Thymus (tissue), 11 donors: ENCODE data around the gene LRRC61. TPM values are rescaled to one million over a fixed set of nuclear protein-coding genes. Genes with fewer than 3 reads are reported as not detected.
A peak's percentile ranks its signal among the peaks of the same experiment; 100 is the strongest.

Source experiments
- DNase-seq, 9 donors: peaks; one replicate each; pipeline ENCODE4 v3.0.0-alpha.2; 2013; ENCODE audit warnings: low spot score in 9 of 9, low read depth in 6 of 9, missing footprints in 1 of 9
- H3K27ac ChIP-seq, 2 donors: one replicate each; pipeline ENCODE4 v1.5.1; 2013; ENCODE audit warnings: control low read depth in 1 of 2, low read depth in 1 of 2, low read length in 1 of 2, mild to moderate bottlenecking in 1 of 2, moderate library complexity in 1 of 2
- H3K27me3 ChIP-seq, 2 donors: one replicate each; pipeline ENCODE4 v1.5.1; 2013; ENCODE audit warnings: low read length in 1 of 2; ENCODE audit not compliant: control insufficient read depth in 2 of 2, insufficient read depth in 1 of 2
- H3K36me3 ChIP-seq, 2 donors: one replicate each; pipeline ENCODE4 v1.5.1; 2013; ENCODE audit warnings: low read length in 1 of 2, mild to moderate bottlenecking in 1 of 2, moderate library complexity in 1 of 2; ENCODE audit not compliant: control insufficient read depth in 2 of 2, insufficient read depth in 2 of 2
- H3K4me1 ChIP-seq, 2 donors: one replicate each; pipeline ENCODE4 v1.5.1; 2013; ENCODE audit warnings: low read length in 2 of 2; ENCODE audit not compliant: control insufficient read depth in 2 of 2, insufficient read depth in 2 of 2
- H3K4me3 ChIP-seq, 2 donors: one replicate each; pipeline ENCODE4 v1.5.1; 2013; ENCODE audit warnings: low read length in 2 of 2, control low read depth in 1 of 2, mild to moderate bottlenecking in 1 of 2
- H3K9me3 ChIP-seq, 2 donors: one replicate each; pipeline ENCODE4 v1.5.1; 2013; ENCODE audit warnings: low read length in 1 of 2, mild to moderate bottlenecking in 1 of 2; ENCODE audit not compliant: control insufficient read depth in 2 of 2, insufficient read depth in 1 of 2
- WGBS: extraction: QIAGEN DNeasy Blood & Tissue Kit; methylation state at CpG from one replicate; pipeline ENCODE4 v1.1.7; 2013; 5-methylcytosine and 5-hydroxymethylcytosine counted together
- polyA plus RNA-seq: library from polyadenylated mRNA; stranded (reverse); fragments of 200-250 nt; gene quantifications from one replicate; pipeline ENCODE4 v1.2.3, GENCODE V29; 2013
- total RNA-seq: library from RNA; stranded (reverse); fragments of 120-200 nt; gene quantifications from one replicate; pipeline ENCODE4 v1.2.4, GENCODE V29; 2013
- donor health status: healthy.

Gene LRRC61
- total and polyA plus RNA-seq, 2 donors: 11.3 to 17.2 TPM

DNA sequence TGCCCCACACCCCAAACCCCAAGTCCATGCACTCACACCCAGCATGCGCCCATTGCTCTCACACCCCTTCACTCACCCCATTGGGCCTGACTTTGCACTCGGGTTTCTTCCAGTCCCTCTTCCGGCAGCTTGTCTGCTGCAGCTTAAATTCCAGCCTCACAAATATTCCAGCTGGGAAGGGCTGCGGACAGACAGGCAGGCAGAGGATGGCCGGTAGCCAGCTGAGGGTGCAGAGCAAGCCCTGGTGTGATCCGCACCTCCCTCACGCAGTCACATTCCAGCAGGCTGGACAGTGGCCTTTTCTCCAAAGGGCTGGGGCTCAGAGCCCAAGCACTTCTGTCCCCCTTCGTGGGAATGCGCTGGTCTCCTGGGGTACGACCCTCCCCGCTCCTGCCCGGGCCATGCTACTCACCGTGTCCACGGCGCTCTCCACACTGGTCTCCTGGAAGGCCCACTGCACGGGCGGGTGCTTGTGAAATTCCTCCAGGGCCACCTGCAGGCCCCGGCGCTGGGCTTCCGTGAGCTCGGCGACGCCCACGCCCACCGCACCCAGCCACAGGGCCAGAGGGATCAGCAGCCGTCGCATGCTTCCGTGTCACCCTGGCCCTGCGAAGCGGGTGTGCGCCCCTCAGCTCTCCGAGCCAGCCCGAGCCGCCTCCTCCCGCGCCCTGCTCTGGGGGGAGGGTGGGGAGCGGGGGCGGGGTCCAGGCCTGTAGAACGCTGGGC, 17.0 kb downstream of the LRRC61 start:
- Histone ChIP-seq H3K4me1 (peaks cover 0 to 17% of the 10 kb centered on the region in 2 donors), H3K9me3 (peaks cover 0 to 8% of the 10 kb centered on the region in 2 donors), H3K36me3 (peaks cover 22% of the 10 kb centered on the region in 2 donors), H3K27me3 (peaks cover 6 to 54% of the 10 kb centered on the region in 2 donors), H3K4me3 (no peak overlapping the region), H3K27ac (no peak overlapping the region)
- peak in 1 of 9 donors; percentile 48 for DNase-seq
- 34% methylated on average over 39 of the region's 39 CpGs for WGBS

DNA sequence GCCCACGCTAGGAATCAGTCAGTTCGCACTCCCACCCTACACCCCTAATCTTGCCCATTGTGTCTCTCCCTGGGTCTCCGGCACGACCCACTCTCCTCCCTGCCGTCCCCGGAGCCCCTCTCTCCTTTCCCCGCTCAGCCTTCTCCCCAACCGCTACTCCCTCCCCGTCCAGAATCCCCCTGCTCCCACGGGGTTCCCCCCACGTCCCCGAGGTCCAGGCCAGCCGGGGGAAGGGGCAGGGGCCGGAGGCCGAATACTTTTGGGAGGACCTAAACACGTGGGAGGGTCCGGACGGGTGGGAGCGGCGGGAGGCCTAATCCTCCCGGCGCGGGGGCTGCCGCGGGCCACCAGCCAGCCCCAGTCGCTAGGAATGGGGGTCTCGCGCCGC, 17.7 kb downstream of the LRRC61 start:
- Histone ChIP-seq H3K4me1 (peaks cover 0 to 17% of the 10 kb centered on the region in 2 donors), H3K9me3 (peaks cover 0 to 8% of the 10 kb centered on the region in 2 donors), H3K27me3 (peaks cover 6 to 54% of the 10 kb centered on the region in 2 donors), H3K36me3 (peaks cover 21 to 22% of the 10 kb centered on the region in 2 donors), H3K27ac (no peak overlapping the region), H3K4me3 (peak overlapping the region in 1 of 2 donors; percentile 27)
- DNase-seq: no peak
- 10% methylated on average over 29 of the region's 29 CpGs for WGBS

DNA sequence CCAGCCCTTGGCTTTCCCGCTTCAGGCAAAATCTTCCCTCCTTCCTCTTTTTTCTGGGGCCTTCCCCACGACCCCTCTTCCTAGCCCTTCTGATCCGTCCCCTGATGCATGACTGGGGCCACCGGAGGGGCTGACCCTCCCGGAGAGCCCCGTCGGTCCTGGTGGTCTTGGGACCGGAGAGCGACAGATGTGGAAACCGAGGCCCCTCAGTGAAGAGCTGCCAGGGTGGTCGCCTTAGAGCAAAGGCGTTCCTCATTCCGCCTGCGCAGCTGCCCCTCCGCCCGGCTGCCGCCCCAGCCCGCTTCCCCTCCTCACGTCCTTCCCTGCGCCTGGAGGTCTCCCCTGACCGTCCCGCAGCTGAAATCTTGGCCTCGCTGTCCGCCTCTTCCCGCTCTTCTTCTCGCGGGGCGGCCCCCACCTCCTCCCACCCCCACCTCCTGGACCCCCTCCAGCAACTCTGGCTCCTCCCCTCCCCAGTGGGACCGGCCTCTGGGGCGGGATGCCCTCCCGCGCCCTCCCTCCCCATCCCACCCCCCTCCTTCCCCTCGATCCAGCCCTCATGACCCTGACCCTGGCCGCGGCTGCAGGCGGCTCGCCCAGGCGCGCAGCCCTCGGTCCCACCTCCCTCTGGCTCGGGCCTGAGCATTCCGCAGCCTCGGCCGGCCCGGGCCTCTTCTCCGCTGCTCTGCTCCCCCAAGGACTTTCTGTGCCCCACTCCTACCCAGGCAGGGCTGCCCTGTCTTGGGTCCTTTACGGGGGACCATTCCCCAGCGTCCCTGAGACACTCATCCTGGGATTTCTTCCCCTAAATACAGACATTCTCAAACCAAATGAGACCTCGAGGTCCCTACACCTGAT, 18.3 kb downstream of the LRRC61 start, which contains the start of gene RARRES2:
Gene RARRES2, minus strand, starts transcription at position 367 of the 858 bp plus-strand sequence. CDS start 1,020 bp downstream, outside the sequence.
- Histone ChIP-seq H3K9me3 (peaks cover 0 to 8% of the 10 kb centered on the region in 2 donors), H3K4me1 (peaks cover 0 to 17% of the 10 kb centered on the region in 2 donors), H3K36me3 (peaks cover 20 to 21% of the 10 kb centered on the region in 2 donors), H3K4me3 (peak within 1 kb of the TSS in 1 of 2 donors; percentile 27), H3K27ac (no peak within 1 kb of the TSS), H3K27me3 (peaks cover 6 to 54% of the 10 kb centered on the region in 2 donors)
- no peak for DNase-seq
- 45% methylated on average over 49 of the region's 49 CpGs for WGBS

DNA sequence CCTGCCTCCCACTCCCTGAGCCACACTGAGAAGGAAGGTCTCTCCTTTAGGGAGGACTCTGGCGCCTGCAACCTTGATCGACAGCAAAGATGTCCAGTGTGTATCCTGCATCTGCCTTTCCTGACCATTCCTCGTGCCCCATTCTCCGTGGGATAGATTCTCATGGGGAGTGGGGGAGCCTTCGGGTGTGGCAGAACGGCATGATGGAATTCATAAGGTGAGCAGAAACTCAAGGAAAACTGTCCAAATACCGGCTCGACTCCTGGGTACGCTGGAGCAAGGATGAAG, 18.9 kb downstream of the LRRC61 start:
- Histone ChIP-seq H3K9me3 (peaks cover 0 to 12% of the 10 kb centered on the region in 2 donors), H3K4me3 (no peak overlapping the region), H3K36me3 (peaks cover 14 to 15% of the 10 kb centered on the region in 2 donors), H3K27ac (no peak overlapping the region), H3K4me1 (peaks cover 0 to 17% of the 10 kb centered on the region in 2 donors), H3K27me3 (peaks cover 6 to 54% of the 10 kb centered on the region in 2 donors)
- 96% methylated on average over 9 of the region's 9 CpGs for WGBS
- DNase-seq: no peak

DNA sequence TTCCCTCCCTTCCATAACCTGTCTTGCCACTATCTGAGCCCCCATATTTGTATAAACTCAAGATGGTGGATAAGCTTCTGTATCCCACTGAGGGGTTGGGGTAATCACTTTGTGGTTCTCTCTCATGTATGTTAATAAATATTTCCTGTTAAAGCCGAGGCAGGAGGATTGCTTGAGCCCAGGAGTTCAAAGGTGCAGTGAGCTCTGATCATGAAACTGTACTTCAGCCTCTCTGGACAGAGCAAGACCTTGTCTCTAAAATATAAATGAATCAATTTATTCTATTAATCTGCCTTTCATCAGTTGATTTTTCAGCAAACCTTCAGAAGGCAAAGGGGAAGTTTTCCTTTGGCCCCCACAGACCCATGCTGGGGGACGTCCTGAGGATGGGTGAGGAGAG, 20.1 kb downstream of the LRRC61 start:
- WGBS: 95% methylated on average over 2 of the region's 2 CpGs
- Histone ChIP-seq H3K27ac (no peak overlapping the region), H3K36me3 (peaks cover 2 to 4% of the 10 kb centered on the region in 2 donors), H3K4me1 (peaks cover 0 to 17% of the 10 kb centered on the region in 2 donors), H3K4me3 (no peak overlapping the region), H3K9me3 (peaks cover 0 to 12% of the 10 kb centered on the region in 2 donors), H3K27me3 (peaks cover 6 to 54% of the 10 kb centered on the region in 2 donors)
- DNase-seq: no peak

DNA sequence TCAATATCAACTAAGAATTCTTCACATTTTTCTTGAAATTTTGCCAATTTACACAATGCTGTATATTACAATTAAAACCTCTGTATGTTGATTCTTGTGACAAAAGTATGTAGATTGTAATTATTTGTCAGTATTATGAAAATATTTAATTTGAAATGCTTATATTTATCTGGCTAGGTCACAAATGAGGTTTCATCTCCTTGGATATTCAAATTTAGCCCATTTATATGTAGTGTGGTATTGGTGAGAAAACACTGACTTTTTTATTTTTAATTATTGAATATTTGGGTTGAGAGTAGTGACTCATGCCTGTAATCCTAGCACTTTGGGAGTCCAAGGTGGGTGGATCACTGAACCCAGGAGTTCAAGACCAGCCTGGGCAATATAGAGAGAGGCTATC, 21.1 kb downstream of the LRRC61 start:
- H3K4me1 ChIP-seq: peaks cover 0 to 17% of the 10 kb centered on the region in 2 donors
- H3K27ac ChIP-seq: no peak overlapping the region
- no peak for DNase-seq
- H3K4me3 ChIP-seq: no peak overlapping the region
- H3K27me3 ChIP-seq: peaks cover 6 to 44% of the 10 kb centered on the region in 2 donors
- H3K36me3 ChIP-seq: no peaks in the 10 kb centered on the region
- H3K9me3 ChIP-seq: peaks cover 0 to 12% of the 10 kb centered on the region in 2 donors

DNA sequence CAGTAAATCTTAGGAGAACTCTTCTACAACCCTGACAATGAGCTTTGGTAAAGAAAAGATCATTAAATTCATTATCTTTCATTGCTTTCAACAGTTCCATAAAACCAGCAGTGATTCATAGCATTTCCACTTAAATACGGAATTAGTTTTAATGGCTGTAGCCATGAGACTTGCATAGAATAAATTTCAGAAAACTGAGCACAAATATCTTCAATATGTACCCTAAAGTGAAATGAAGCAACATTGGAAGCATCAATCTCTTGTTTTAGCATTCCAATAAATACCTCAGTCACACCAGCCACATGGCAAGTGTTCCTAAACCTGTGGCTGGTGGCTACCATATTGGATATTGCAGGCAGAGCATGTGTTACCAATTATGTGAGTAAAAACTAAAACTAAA, 21.9 kb downstream of the LRRC61 start:
- Histone ChIP-seq H3K27me3 (peaks cover 6 to 38% of the 10 kb centered on the region in 2 donors), H3K4me3 (no peak overlapping the region), H3K4me1 (peaks cover 0 to 14% of the 10 kb centered on the region in 2 donors), H3K9me3 (peaks cover 0 to 12% of the 10 kb centered on the region in 2 donors), H3K27ac (no peak overlapping the region), H3K36me3 (no peaks in the 10 kb centered on the region)
- 97% methylated on average over 1 of the region's 1 CpG for WGBS
- no peak for DNase-seq

DNA sequence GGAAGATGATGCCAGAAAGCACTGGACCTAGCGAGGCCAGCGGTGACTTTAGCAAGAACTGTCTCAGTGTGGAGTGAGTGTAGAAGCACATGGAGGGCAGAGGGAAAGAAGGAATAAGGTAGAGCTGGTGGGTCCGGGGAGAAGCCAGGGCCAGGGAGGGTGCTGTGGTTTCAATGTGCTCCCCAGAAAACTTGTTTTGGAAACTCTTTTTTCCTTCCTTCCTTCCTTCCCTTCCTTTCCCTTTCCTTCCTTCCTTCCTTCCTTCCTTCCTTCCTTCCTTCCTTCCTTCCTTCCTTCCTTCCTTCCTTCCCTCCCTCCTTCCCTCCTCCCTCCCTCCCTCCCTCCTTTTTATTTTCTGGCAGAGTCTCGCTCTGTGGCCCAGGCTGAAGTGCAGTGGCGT, 23.8 kb downstream of the LRRC61 start:
- H3K27ac ChIP-seq: no peak overlapping the region
- H3K36me3 ChIP-seq: no peaks in the 10 kb centered on the region
- 97% methylated on average over 5 of the region's 5 CpGs for WGBS
- no peak overlapping the region for H3K4me3 ChIP-seq
- H3K9me3 ChIP-seq: peaks cover 0 to 12% of the 10 kb centered on the region in 2 donors
- H3K27me3 ChIP-seq: peaks cover 0 to 18% of the 10 kb centered on the region in 2 donors
- H3K4me1 ChIP-seq: no peaks in the 10 kb centered on the region
- DNase-seq: no peak
